H1 (cell line): ENCODE data around the gene NKAIN2. TPM values are rescaled to one million over a fixed set of nuclear protein-coding genes. Genes with fewer than 3 reads are reported as not detected.

Experiments
- RAD21 ChIP-seq, 2 experiments: IDR thresholded peaks in 1 of 2; conservative IDR thresholded peaks in 1 of 2; 2 replicates each; pipeline ENCODE4 v1.6.1; 2011; ENCODE audit warnings: low read depth in 2 of 2, low read length in 2 of 2, improper control_type of control experiment in 1 of 2, inconsistent platforms in 1 of 2, mild to moderate bottlenecking in 1 of 2, moderate library complexity in 1 of 2
- SP2 ChIP-seq: IDR thresholded peaks from 2 replicates; pipeline ENCODE4 v1.6.1; 2012; ENCODE audit warnings: mild to moderate bottlenecking, low read length, inconsistent platforms
- polyA plus RNA-seq, 7 experiments: library from polyadenylated mRNA; depleted of rRNA in 3 of 7; stranded (reverse) in 5 of 7; unstranded in 2 of 7; fragments of >200 nt in 5 of 7; fragments of 200-250 nt in 2 of 7; gene quantifications; 1 replicate in 5 of 7; 2 replicates in 1 of 7; 4 replicates in 1 of 7; pipeline versions ENCODE4 v1.2.1 to v1.2.3, GENCODE V29; 2011 to 2013; ENCODE audit warnings: missing spikeins in 2 of 7, mixed read lengths in 2 of 7
- total RNA-seq: library from RNA; stranded (reverse); fragmentation: NEBNext Ultra II Directional; extraction: Animal tissue kit (Norgen Biotek cat#: 25700); gene quantifications from 2 replicates; pipeline ENCODE4 v1.2.1, GENCODE V29; 2021

The NKAIN2 gene
- total and polyA plus RNA-seq, 2 of the 8 experiments (the other 6 are each of a cell fraction or from before 2014, with no cell fraction given), result 0.20 to 0.34 TPM

DNA sequence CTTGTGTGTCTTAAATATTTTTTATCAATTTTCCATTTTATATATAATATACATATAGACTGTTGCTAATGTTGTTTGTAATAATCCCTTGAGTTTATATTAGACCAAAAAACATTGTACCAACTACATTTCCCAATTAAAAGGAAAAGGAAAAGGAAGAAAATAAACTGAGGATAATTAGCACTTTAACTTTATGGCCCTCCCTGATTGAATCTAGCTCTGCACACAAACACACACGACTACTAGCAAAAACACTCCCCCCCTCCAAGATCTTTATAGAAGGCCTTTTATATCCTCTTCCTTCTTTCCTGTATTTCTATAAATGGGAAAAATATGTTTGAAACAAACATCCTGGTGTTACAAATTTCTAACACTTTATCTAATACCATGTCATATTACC, 276.8 kb downstream of the NKAIN2 start (continued):
- no peak for TF ChIP-seq RAD21 (IDR thresholded peaks at IDR 0.05 in 1 of 2, conservative IDR thresholded peaks at IDR 0.05 in 1 of 2; ENCODE audit: low read depth in 2 of 2, low read length in 2 of 2)
- no peak for TF ChIP-seq SP2
